T follicular helper cell (primary cell): ENCODE data around the gene C4orf50.

Source experiments
- DNase-seq: peaks from one replicate; pipeline ENCODE4 v3.0.0-alpha.2; 2020; ENCODE audit warnings: low read depth

The C4orf50 gene

DNA sequence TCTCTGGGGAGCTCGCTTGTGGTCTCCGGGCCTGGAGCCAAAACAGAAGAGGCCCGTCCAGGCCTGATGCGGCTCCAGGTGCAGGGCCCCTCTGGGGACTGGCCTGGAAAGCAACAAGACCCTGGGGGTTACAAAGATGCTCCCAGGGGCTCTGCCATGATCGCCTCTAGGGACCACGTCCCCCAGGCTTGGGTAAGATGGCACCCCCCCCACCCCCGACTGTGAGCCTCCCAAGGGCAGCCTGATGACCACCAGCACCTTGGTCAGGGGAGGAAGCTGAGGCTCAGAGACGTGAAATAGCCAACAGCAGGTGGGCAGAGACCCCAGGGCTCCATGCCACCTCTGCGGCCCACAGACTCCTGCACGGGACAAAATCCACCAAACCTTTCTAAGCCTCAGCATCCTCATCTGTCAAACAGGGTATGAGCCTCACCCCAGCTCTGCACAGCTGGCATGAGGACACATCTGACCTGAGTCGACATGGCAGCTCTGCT is 25.4 kb downstream of the C4orf50 start:
- DNase-seq: no peak

DNA sequence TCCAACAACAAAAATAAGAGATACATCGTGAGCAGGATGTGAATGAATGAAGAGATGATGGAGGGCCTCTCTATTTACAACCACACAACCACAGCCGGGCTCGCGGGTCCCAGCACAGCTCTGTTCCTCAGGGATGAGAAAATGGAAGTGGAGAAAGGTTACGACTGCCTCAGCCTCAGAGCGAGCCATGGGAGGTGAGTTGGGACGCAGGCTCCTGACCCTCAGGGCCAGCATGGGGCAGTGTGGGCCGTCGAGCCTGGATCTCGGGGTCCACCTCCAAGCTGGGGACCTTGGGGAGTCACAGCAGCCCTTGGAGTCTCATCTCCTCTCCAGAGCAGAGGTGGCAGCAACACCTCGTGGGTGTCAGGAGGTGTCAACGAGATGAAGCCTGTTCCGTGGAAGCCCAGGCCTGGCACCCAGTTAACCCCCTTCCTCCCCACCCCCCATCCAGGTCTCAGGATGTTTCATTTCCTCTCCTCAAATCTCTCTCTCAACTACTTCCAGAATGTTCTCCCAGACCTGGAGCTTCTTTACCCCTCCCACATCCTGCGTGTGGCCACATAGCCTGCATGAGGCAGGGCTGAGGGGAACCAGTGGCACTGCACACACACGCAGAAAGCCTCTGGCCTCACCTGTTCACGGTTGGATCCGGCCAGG is 25.9 kb downstream of the C4orf50 start:
- no peak for DNase-seq

DNA sequence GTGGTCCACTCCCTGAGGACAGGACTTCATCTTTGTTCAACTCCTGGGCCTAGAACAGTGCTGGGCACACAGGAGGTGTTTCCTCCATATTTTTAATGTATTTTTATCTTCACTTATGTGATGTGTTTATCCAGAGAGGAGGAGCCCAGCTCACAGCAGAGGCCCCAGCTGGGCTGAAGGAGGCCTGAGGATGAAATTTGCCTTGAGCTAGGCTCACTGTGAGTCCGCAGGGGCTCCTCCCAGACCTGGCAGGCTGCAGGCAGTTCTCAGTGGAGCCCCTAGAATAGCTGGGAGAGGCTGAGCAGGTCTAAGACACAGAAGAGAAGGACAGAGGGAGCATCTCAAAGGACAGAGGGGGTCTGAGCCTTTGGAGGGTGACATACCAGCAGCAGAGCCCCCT is 26.8 kb downstream of the C4orf50 start:
- DNase-seq: no peak

DNA sequence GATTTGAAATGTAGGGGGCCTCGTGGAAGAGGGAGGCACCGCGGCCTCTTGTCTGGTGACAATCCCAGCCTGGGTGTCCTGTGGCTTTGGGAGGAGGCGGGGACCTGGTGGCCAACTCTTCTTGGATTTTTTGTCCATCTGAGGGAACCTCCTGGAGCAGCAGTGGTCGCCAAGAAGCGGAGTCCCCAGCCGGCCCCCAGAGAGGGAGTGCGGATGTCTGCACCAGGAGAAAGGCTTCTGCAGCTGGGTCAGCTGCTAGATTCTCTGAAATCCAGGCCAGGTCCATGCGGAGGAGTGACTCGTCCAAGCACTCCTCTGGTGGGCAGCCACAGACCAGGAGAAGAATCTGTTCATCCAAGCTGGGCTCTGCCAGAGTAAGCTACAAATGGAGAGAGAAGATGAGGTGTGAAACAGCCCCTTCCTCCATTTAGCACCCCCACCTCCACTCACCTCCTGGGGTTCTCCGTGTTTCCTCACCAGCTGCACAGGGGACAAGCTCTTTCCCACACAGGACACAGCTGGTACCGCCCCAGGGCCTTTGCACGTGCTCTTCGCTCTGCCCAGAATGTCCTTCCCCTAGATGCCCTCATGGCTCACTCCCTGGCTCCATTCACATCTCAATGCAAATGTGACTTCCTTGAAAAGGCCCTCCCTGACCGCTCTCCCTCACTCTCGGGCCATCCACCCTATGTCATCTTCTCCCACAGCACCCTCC is 27.6 kb downstream of the C4orf50 start:
- no peak for DNase-seq

DNA sequence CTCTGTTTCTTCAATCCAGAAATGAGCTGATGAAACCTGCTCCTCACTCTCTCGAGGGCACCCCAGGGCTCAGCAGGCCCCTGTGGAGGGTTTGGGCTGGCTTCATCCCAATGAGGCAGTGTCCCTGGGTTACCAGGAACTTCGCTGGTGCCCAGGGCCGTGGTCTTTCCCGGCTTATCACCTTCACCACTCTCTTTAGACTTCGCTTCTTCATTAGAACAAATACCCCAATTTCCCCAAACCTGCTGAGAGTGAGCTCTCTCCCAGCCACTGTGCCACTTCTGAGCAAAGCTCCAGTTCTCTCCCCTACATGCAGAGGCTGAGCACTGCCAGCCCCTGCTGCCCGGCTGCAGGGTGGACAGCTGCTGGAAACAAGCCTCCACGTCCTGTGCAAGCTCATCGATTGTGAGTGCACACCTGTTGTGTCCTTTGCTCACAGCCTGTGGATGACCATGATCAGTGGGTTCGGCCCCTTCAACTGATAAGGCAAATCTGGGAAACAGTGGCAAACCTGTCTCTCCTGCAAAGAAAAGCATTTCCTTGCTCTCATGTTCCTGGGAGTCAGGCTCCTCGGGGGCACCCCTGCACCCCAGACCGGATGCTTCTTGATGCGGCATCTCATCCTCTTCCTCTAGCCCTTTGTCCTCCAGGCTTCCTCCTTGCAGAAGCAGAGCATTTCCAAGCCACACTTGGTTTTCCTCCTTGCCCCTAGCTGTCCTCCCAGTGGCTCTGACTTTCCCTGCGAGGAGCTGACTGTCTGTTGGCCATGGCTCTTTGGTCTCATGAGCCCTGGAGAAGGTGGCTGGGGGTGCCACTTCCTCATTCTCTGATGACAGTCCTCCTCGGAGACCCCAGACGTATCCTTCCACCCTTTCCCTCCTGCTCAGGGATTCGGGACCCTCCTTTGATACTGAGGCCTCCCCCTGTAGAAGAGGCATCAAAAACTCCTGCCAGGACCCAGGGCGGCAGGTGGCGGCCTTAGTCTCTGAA is 28.7 kb downstream of the C4orf50 start:
- no peak for DNase-seq

DNA sequence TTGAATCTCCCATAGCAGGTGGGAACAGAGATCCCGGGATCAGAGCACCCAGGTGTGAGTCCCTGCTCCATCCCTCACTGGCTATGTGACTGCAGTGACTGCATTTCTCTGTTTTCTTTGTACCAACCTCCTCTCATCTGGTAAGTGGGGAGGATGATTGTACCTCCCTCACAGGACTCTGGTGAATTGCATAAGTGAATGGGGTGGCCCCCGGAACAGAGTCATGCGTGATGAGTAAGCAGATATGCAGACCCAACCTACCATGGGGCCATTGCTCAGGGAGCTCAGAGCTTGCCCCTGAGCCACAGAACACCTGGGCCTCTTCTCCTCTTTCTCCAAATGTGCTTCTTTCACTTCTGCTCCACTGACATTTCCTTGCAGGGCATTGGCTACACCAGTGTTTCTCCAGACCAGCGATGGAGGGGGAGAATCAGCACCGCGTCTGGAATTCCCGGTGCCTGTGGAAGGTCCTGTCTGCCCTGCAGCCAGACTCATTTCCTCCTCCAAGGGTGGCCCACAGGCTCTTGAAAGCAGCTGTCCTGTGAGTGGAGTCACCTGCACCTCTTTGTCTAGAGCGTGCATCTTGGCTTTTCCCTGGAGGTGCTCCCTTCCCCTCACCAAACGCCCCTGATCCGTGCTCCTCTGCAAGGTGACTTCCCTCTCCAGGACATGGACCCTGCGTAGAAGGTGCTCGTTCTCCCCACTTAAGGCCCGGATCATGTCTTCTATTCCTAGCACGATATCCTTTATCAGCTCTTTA is 30.0 kb downstream of the C4orf50 start:
- DNase-seq: no peak

DNA sequence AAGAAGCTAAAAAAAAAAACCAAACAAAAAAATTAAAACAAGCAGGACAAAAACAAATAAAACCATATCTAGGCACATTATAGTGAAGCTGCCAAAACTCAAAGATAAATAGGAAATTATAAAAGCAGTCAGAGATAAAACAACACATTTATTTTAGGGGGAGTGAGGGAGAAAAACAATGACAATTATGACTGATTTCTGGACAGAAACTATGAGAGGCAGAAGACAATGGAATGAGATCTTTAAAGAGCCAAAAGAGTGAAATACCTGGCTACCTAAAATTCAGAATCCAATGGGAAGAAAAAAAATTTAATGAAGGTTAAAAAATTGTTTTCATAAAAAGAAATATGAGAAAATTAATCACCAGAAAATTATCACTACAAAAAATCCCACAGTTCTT is 33.4 kb downstream of the C4orf50 start:
- no peak for DNase-seq

DNA sequence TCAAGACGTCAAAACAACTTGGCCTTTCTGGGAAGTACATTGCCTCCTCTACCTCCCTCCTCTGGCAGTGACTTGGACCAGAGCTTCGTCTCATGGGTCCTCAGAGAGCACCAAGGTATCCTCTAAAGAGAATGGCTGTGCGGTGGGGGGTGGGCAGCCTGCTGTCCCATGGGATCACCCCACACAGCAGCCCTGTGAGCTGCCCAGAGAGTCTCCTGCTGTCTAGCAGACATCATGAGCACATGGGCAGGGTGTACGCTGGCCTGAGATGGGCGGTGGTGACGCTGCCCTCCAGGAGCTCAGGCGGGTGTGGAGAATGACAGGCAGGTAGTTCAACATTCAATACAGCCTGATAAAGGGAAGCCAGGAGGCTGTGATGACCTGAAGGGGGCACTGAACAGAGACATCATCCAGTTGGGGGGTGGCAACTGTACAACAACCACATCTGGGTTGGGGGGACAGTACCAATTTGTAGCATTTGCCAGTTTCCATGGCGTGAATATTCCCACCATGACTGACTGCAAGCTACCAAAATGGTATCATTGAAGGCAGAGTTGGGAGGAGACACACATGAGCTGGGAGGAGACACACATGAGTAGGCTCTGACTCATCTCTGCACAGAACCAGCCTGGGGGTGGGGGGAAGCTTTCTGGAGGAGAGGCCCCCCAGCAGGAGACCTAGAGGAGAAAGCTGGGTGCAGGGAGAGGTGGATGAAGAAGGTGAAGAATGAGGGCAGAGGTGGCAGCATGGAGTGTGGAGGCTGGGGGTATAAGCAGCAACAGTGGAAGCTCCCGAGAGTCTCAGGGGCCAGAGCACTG is 35.9 kb downstream of the C4orf50 start:
- DNase-seq: no peak

DNA sequence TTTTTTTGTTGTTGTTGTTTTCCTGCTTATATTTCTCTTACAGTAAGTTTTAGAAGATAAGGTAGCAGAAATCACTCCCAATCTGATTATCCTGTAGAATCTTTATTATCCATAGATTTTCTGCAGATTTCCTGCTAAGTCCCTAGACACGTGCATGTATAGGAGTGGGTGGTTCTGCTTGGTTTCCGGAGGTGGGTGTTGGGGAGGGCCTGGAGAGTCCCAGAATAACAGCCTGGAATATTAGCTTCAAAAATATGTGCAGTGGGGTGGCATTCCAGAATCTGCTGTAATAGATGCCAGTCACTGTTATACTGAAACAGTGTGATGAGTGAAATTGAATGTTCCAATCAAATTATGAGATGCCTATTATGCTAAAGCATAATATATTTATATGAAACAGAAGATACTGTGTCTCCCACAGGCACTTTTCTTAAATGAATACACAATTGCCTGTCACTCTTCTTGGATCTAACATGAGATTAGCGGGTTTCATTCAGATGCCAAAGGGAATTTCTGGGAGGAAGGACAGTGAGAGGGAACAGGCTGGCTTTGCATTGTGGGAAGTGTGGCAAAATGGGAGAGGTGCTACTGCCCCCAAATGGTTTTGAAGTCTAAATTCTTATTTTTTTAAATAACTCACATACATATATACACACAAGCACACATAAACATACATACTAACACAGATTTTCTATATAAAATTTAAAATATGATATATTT is 37.6 kb downstream of the C4orf50 start:
- DNase-seq: no peak

DNA sequence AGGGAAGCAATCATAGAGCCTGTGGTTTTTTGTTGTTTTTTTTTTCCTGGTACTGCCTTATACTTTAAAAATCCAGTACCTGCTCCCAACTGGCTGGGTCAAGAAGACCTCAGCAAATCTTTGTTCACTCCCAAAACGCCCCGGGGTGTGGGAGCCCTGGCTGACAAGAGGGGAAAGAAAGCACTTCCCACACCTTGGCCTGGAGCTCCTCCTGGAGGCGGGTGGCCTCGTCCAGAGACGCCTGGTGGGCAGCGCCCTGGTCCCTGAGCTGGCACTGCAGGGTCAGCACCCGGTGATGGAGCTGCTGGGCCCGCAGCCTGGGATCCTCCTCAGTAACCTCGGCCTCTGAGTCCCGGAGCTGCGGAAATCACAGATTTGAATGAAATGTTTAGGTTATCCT is 38.2 kb downstream of the C4orf50 start:
- no peak for DNase-seq

DNA sequence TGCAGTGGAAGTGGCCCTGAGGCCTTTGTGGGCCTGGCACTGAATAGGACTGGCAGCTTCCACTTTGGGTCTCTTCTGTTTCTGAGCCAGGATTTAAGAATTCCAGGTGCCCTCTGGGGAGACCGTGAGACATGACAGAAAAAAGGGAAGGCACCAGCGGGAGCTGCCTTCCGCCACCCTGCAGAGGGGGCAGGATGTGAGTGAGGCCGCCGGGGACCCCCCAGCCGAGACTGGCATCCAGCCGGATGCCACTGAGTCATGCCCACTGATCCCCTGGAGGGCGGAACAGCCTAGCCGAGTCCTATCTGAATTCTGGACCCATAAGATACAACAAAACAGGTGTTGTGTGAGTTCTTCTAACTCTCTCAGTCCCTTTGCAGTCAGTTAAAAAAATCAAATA is 41.3 kb downstream of the C4orf50 start:
- DNase-seq: no peak

DNA sequence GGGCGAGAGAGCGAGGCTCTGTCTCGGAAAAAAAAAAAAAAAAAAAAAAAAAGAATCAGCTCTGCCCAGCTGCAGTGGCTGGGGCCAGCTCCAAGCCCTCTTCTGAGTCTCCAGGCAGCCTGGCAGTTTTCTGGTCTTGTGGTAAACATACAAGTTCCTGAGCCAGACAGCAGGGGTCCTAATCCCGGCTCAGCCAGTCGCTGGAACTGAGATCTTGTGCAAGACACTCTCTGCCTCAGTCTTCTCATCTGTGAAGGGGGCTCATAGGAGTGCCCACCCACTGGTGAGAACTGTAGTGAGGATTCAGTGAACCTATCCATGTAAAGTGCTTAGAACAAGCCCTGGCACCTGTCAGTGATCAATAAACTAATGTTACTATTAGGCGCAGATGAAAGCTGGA is 41.8 kb downstream of the C4orf50 start:
- no peak for DNase-seq

DNA sequence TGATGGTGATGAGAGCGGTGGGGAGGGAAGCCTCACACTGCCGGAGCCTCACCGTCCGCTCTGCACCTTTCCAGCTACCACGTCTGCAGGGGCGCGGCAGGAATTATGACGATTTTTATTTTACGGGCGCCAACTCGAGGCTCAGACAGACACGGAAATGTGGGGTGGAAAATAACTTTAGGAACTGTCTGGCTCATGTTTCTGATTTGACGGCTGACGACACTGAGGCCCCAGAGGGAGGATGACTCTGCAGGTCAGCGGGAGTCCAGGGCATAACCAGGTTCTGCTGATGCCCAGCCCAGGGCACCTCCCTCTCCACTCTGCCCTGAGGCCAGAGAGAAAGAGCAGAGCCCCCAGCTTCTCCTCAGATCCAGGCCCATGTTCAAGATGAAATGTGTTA is 43.9 kb downstream of the C4orf50 start:
- no peak for DNase-seq

DNA sequence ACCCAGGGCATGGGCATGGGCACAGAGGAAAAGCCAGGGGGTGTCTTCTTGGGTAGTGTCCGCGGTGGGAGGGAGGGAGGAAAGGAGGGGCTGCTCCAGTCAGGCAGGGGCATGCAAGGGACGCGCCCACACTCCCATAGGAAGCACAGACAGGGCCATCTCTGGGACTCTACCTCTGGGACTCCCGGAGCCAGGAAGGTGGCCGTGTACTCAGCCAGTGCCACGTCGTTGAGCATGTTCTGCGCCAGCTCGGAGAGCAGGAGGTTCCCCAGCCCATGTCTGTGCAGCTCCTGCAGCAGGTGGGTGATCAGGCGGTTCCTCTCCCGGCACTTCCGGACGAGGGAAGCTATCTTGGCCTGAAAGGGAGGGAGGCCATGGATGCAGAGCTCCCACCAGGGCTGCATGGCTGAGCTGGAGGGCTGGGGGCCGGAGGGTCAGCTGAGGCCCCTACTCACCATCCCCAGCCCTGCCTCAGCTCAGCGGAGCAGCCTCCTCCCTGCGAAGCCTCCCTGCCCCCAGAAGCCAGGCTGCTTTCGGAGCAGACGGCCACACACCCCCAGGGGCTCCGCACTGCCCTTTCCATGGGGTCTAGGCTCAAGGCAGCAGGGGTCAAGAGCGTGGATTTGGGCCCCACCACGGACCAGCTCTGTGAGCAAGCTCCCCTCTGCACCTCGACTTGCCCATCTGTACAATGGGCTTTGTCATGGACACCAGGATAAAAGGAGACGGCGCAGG is 44.6 kb downstream of the C4orf50 start:
- DNase-seq: no peak

DNA sequence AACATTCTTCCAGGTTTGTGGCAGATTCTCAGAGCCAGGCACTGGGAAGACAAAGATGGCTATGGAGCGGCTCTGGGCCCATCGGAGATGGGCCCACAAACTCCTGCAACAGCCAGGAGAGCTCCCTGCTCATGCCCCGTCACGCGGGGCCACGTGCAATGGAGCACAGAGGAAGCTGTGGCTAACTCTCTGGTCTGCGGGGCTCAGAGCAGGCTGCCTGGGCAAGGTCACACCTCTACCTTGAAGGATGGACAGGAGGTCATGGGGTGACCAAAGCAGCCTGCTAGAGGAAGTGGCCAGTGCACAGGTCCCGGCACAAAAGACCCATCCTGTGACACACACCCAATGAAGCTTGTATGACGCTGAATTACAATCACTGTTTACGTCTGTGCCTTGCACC is 45.2 kb downstream of the C4orf50 start:
- no peak for DNase-seq

DNA sequence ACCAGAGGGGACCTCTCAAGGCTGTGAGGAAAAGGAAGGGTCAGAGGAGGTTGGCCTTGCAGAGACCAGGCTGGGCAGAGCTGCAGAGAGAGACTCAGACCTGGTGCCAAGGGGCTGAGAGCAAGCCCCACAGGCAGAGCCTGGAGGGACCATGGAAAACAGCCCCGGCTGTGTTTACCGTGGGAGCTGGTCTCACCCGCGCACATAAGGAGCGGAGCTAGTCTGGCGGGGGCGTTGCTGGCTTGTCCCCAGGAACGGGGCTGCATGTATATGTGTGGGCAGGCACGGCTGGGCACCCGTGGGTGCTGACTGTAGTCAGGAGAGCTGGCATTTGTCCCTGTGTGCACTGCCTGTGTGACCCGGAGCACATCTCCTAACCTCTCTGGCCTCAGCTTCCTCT is 45.7 kb downstream of the C4orf50 start:
- DNase-seq: no peak

DNA sequence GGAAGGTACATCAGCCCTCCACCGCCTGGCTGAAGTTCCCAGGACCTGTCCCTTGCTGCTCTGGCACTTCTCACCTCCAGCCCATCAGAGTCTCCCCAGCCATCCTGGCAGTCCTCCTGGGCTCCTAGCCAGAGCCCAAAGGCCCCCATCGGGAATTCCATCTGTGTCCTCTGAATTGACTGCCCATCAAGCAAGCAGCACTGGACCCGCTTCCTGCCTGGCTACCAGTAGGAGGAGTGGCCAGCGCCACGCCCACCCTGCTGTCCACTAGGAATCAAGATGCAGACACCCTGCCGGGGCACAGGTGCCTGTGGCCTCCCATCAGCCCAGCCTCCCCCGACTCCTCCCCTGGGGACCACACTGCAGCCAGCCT is 47.2 kb downstream of the C4orf50 start:
- no peak for DNase-seq

DNA sequence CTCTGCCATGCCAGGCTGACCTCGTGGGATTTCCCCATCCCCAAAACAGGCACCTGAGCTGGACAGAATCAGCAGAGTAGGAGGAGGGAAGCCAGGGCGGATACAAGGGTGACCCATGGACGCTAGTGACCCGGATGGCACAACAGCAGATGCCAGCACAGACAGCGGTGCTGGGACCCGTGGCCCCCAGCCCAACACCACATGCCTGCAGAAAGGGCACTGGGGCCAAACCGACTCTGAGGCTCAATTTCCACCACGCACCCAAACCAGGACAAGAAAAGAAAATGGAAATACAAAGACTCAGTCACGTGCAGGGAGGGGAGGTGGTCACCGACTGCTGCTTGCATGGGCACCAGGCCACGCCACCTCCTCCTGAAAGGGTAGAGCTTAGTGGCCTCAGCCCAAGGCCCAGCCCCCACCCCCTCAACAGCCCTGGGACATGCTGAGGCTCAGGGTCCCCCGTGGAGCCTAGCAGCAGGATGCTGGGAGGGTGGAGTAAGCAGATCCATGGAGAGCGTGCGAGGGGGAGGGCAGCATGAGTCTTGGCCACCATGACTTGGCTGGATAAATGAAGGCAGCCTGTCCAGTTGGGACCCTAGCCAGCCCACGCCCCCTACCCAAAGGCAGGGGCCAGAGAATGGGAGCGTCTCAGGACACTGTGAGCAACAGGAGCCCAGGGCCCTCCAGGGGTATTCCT is 47.7 kb downstream of the C4orf50 start:
- DNase-seq: no peak

DNA sequence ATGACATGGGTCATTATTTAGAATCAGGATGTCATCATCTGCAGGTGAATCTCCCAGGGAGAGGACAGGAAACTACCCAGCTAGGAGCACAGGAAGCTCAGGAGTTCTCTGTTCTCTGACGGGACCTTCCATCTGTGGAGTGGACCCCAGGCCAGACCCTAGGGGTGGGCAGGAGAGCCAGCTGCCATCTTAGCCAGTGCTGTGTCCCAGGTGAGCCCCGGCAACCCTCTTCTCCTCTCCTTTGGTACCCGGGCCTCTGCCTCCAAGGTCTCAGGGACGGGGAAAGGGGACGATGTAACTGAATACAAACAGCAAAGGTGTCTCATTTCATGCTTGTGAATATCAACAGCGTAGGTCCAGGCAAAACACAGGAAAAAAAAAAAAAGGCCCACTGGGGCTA is 48.5 kb downstream of the C4orf50 start:
- DNase-seq: no peak
